GM12891 (cell line): ENCODE data around the gene SFXN5.

Experiments
- POLR2A ChIP-seq: IDR thresholded peaks from 2 replicates; pipeline ENCODE4 v1.6.1; 2011; ENCODE audit warnings: low read depth, low read length, control low read depth
- POLR2AphosphoS5 ChIP-seq: IDR thresholded peaks from 2 replicates; pipeline ENCODE4 v1.6.1; 2011; ENCODE audit warnings: low read depth, low read length, control low read depth
- POU2F2 ChIP-seq: IDR thresholded peaks from 2 replicates; pipeline ENCODE4 v1.6.1; 2011; ENCODE audit warnings: low read depth, mild to moderate bottlenecking, control low read depth, low read length, moderate library complexity
- SPI1 ChIP-seq: IDR thresholded peaks from 2 replicates; pipeline ENCODE4 v1.6.1; 2011; ENCODE audit warnings: low read depth, low read length, control low read depth
- TAF1 ChIP-seq: IDR thresholded peaks from 2 replicates; pipeline ENCODE4 v1.6.1; 2011; ENCODE audit warnings: low read depth, low read length, control low read depth

- TF ChIP-seq POLR2A (no peak), POLR2AphosphoS5 (no peak), TAF1 (no peak), POU2F2 (no peak), SPI1 (no peak)
Measured at GRCh38 chr2:72901426-72901825, 170.1 kb downstream of the SFXN5 start.
